ENCODE results near the gene MYLK3.

Gene MYLK3

GRCh38 chr16:46747777-46748651 is at the start of gene MYLK3:
Gene MYLK3, minus strand, starts transcription at chr16:46748344. Its CDS starts 151 bp downstream, at chr16:46748193.
- no peak for TF ChIP-seq CTCF (conservative IDR thresholded peaks at IDR 0.05; ENCODE audit: low read depth)
- POLR2A ChIA-PET (ENCODE audit: low non-redundant PET), result no interaction called here
- H3K27ac ChIP-seq, result no peak within 1 kb of the TSS
- CTCF ChIA-PET, result no interaction called here
- no peak for DNase-seq (ENCODE audit: low spot score)

GRCh38 chr16:46797501-46797900 is 49.4 kb upstream of the MYLK3 start:
- CTCF ChIA-PET, result interaction anchor here (0.7 kb wide), 1 partner anchor 173 kb away, joined by 3 read pairs; no protein-coding TSS in a partner anchor
- no peak for TF ChIP-seq CTCF (conservative IDR thresholded peaks at IDR 0.05; ENCODE audit: low read depth)
- no peak for DNase-seq (ENCODE audit: low spot score)

GRCh38 chr16:46796764-46797269 is 48.7 kb upstream of the MYLK3 start:
- ChIA-PET POLR2A (ENCODE audit: low non-redundant PET) (no interaction called here), CTCF (no interaction called here)
- DNase-seq (ENCODE audit: low spot score), result no peak
- TF ChIP-seq CTCF (conservative IDR thresholded peaks at IDR 0.05; ENCODE audit: low read depth), result no peak
- H3K27ac ChIP-seq, result no peak overlapping the region

More at GRCh38 chr16:46797501-46797900, 49.4 kb upstream of the MYLK3 start:
- POLR2A ChIA-PET (ENCODE audit: low non-redundant PET), result no interaction called here
- H3K27ac ChIP-seq, result no peak overlapping the region

GRCh38 chr16:46793841-46794240 is 45.7 kb upstream of the MYLK3 start:
- H3K27ac ChIP-seq, result no peak overlapping the region
- ChIA-PET POLR2A (ENCODE audit: low non-redundant PET) (no interaction called here), CTCF (no interaction called here)
- TF ChIP-seq CTCF (conservative IDR thresholded peaks at IDR 0.05; ENCODE audit: low read depth), result no peak
- no peak for DNase-seq (ENCODE audit: low spot score)

- CTCF ChIA-PET, result no interaction called here
- no peak for TF ChIP-seq CTCF (conservative IDR thresholded peaks at IDR 0.05; ENCODE audit: low read depth)
- H3K27ac ChIP-seq, result no peak overlapping the region
- DNase-seq (ENCODE audit: low spot score), result no peak
- POLR2A ChIA-PET (ENCODE audit: low non-redundant PET), result interaction anchor here (0.6 kb wide), 1 partner anchor 234 kb away, joined by 3 read pairs; no protein-coding TSS in a partner anchor
These were observed 42.6 kb upstream of the MYLK3 start for GRCh38 chr16:46790599-46791270.

GRCh38 chr16:46789499-46790414 is 41.6 kb upstream of the MYLK3 start:
- no peak overlapping the region for H3K27ac ChIP-seq
- no peak for TF ChIP-seq CTCF (conservative IDR thresholded peaks at IDR 0.05; ENCODE audit: low read depth)
- peak; percentile 63 for DNase-seq (ENCODE audit: low spot score)
- CTCF ChIA-PET, result no interaction called here
- POLR2A ChIA-PET (ENCODE audit: low non-redundant PET), result no interaction called here
